GM21515 (cell line): ENCODE measurements around the gene UGT1A5.
"Not testable (repeated sequence)": the region's sequence is repeated elsewhere in the genome, so short reads cannot be mapped to it uniquely, and the experiment has no call there.

Source experiments
- ATAC-seq: cut with Tn5 transposase; IDR thresholded peaks from one replicate; pipeline ENCODE4 v1.9.1; 2021; ENCODE audit not compliant: unreplicated experiment

Gene UGT1A5

DNA sequence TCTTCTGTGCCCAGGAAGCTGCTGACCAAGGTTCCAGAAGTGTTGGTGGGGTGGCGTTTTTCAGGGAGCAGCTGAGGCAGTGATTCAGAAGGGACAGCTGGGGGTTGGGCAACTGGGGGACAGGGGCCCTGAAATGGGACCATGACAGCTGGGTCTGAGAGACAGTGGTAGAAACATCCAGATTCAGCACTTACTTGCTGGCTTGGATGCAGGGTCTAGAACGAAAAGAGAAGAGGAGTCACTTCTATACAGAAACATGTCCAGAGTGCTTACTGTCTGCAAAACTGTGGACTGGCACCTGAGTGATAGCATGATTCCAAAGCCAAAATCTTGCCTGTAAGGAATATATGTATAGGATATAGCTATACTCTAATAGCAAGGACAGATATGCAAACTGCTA lies 33.1 kb downstream of the UGT1A5 start:
- ATAC-seq = not testable (repeated sequence)

DNA sequence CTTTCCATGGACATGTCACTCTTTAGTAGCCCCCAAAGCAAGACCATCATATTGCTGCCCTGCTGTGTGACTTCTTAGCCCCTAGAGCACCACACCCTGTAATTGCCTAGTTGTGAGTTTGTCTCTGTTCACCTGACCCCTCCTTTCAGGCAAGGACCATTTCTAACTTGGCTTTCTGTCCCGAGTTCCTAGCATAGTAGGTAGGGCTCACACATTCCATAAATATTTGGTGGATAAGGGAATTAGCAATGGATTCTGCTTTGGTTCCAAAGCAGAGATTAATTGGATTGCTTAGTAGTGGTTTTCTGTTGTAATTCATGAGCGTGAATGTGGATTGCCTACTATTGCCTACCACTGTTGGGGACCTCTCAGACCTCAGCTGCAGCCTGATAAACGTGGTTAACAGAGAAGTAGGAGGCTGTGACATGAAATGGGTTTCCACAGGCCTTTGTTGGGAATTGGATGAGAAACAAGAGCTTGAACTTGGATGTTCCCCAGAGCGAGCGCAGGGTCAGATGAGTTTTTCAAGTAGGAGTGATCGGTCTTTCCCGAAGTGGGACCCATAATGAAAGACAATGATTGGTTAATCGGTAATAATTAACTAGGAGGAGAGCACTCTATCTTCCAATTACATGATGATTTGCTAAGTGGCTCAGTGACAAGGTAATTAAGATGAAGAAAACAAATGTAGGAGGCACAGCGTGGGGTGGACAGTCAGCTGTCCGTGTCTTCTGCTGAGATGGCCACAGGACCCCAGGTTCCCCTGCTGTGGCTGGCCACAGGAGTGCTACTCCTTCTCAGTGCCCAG lies 34.0 kb downstream of the UGT1A5 start:
- ATAC-seq = no peak

DNA sequence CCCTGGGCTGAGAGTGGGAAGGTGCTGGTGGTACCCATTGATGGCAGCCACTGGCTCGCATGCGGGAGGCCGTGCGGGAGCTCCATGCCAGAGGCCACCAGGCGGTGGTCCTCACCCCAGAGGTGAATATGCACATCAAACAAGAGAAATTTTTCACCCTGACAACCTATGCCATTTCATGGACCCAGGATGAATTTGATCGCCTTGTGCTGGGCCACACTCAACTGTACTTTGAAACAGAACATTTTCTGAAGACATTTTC lies 34.5 kb downstream of the UGT1A5 start:
- no peak for ATAC-seq

DNA sequence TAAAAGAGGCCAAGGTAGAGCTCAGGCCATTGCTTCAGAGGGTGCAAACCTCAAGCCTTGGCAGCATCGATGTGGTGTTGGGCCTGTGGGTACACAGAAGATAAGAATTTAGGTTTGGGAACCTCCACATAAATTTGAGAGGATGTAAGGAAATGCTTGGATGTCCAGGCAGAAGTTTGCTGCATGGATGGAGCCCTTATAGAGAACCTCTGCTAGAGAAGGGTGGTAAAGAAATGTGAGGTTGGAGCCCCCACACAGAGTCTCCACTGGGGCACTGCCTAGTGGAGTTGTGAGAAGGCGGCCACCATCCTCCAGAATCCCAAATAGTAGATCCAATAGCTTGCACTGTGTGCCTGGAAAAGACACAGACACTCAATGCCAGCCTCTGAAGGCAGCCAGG lies 38.0 kb downstream of the UGT1A5 start:
- ATAC-seq = not testable (repeated sequence)

DNA sequence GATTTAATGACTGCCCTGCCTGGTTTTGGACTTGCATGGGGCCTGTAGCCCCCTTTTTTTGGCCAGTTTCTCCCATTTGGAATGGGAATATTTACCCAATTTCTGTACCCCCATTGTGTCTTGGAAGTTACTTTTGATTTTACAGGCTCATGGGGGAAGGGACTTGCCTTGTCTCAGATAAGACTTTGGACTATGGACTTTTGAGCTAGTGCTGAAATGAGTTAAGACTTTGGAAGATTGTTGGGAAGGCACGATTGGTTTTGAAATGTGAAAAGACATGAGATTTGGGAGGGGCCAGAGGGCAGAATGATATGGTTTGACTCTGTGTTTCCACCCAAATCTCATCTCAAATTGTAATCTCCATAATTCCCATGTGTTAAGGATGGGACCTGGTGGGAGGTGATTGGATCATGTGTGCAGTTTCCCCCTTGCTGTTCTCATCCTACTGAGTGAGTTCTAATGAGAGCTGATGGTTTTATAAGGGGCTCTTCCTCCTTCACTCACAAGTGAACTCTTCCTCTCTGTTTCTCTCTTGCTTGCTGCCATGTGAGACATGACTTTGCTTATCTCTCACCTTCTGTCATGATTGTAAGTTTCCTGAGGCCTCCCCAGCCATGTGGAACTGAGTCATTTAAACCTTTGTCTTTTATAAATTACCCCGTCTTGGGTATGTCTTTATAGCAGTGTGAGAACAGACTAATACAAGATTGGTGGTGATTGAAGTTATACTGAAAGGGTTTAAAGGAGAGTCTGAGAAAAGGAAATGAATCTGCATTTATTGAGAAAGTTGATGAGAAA lies 38.7 kb downstream of the UGT1A5 start:
- ATAC-seq = not testable (repeated sequence)

DNA sequence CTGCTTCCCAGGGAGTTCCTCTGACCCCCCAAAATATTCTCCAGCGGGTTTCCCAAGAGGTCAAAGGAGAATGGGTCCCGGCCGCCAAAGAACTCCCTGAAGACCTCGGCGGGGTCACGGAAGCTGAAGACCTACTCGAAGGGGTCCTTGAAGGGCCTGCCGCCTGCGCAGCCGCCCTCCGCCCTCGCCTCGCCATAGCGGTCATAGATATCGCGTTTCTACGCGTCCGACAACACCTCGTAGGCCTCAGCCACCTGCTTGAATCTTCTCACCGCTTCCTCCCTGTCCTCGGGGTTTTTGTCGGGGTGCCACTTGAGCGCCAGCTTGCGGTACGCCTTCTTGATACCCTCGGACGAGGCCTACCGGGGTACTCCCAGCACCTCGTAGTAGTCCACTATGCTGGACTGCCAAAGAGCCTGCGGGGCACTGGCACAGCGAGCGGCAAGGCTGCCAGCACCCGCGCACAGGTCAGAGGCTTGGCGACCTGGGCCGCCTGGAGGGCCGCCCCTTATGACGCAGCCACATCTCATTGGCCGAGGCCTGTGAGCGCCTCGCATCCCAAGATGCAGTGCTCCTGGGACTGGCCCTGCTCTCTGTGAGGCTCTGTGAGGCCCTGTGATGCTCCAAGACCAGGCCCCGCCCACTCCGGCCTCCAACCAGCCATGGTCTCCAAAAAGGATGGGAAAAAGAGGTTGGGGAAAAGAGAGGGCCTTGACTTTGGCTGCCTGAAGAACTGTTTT lies 42.3 kb downstream of the UGT1A5 start:
- no peak for ATAC-seq

DNA sequence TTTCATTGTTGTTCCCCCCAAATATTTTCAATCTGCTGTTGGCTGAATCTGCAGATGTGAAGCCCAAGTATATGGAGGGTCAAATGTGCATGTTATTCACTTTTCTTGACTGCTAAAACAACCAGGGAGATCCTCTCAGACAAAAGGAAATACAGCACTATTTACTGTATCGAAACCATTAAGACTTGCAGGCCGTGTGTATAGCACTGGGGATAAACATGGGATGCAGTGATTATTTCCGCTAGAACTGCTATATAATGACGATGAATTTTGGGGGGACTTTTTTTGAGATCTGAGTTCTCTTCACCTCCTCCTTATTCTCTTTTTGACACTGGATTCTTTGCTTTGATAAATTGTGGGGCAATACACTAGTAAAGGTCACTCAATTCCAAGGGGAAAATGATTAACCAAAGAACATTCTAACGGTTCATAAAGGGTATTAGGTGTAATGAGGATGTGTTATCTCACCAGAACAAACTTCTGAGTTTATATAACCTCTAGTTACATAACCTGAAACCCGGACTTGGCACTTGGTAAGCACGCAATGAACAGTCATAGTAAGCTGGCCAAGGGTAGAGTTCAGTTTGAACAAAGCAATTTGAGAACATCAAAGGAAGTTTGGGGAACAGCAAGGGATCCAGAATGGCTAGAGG lies 43.8 kb downstream of the UGT1A5 start:
- no peak for ATAC-seq

DNA sequence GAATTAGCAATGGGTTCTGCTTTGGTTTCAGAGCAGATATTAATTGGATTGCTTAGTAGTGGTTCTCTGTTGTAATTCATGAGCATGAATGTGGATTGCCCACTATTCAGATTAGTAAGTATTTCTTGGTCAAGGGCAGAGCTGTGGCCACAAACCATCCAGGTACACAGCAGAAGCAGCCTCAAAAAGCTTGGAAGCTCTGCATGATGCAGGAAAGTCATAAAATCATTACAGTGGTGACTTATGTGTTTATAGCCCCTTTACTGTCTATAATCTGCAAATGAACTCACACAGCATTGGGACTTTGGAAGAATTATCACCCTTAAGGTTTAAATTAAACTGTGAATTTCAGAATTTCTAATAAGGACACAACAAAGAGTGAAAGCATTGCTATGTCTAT lies 45.4 kb downstream of the UGT1A5 start:
- ATAC-seq = no peak

DNA sequence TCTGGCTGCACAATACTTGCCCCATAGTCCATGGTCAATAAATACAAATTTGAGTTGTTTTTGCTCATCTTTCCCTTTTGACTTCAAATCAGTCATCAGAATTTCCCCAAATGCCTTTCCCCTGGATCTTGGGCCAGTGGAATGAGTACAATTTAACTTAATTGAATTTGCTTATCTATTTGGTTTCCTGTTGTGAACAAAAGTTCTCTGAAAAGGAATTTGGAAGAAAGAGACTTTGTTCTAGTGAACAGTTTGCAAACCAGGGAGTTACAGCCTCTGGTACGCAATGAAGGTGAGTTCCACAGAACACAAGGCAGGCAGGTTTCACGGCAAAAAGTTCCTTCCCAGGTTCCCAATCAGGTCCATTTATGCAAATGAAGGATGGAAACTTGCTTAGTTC lies 46.1 kb downstream of the UGT1A5 start:
- no peak for ATAC-seq

DNA sequence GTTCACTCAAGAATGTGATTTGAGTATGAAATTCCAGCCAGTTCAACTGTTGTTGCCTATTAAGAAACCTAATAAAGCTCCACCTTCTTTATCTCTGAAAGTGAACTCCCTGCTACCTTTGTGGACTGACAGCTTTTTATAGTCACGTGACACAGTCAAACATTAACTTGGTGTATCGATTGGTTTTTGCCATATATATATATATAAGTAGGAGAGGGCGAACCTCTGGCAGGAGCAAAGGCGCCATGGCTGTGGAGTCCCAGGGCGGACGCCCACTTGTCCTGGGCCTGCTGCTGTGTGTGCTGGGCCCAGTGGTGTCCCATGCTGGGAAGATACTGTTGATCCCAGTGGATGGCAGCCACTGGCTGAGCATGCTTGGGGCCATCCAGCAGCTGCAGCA lies 47.3 kb downstream of the UGT1A5 start, which contains the start of gene UGT1A1:
UGT1A1 (plus strand) TSS at position 228 of the 400 bp plus-strand sequence; CDS start at position 246, 18 bp downstream.
- ATAC-seq = no peak

DNA sequence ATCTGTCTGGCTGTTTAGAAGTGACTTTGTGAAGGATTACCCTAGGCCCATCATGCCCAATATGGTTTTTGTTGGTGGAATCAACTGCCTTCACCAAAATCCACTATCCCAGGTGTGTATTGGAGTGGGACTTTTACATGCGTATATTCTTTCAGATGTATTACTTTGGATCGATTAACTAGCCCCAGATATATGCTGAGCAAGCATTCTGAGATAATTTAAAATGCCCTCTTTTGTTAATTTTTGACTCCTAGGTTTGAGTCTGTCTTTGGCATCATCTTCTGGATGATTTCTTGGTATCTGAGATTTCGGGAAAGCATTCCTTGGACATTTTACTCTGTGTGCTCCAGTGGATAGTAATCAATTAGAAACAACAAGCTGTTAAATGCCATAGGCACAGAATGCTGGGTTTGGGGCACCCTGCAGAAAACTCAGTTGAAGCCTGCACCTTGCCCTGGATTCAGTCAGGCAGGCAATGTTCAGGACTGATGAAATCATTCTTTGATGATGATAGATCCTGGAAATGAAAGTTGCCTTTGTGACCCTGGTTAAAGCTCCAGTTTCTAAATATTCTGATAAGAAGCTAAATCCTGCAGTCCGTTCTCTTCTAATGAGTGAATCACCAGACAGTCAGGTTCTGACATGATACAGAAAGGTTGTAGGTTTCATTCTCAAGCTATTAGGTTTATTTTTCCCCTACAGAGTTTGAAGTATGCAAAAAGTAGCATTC lies 48.5 kb downstream of the UGT1A5 start:
- ATAC-seq = no peak

DNA sequence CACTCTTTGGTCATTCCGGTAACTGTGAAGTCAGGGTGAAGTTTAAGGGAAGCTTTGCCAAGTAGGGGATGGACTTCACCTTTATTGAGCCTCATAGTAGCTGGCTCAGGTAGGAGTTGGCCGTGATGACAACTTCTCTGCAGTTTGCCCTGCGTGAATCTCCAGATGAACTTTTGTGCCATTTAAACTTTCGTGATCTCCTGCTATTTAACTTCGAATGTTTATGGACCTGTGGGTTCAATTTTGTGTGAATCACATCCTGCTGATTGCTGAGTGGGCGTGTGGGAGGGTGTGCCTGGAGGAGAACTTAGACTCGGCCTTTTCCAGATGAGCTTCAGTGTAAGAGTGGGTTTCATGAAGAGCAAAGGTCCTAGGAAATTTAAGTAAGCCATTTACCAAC lies 51.6 kb downstream of the UGT1A5 start:
- ATAC-seq = no peak

DNA sequence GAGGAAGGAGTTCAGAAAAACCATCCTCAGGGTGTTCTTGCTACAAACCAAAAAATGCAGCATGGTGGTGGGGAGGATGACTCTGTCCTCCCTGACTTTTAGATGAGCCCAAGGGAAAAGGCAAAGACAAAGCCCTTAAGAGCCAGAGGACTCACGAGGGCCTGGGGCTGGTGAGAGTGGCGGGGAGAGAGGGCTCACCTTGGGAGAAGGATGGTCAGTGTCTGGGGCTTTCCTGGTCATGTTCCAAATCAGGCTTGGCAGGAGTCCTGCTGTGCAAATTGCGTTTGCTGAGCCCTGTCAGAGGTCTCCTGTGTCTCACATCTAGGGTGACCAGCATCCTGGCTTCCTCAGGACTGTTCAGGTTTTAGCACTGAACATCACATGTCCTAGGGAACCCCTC lies 52.1 kb downstream of the UGT1A5 start:
- no peak for ATAC-seq

DNA sequence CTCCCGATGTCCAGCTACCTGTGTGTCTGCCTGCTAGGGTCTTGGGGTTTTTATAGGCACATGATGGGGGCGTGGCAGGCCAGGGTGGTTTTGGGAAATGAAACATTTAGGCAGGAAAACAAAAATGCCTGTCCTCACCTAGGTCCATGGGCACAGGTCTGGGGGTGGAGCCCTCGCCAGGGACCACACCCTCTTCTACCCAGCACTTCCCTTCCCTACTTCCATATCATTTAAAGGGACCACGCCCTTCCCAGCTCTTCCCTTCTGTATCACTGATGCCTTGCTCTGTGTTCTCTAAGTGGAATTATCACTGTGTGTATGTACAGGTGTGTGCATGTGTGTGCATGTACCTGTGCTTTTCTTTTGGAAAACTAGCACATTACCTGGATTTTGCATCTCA lies 53.7 kb downstream of the UGT1A5 start:
- no peak for ATAC-seq

DNA sequence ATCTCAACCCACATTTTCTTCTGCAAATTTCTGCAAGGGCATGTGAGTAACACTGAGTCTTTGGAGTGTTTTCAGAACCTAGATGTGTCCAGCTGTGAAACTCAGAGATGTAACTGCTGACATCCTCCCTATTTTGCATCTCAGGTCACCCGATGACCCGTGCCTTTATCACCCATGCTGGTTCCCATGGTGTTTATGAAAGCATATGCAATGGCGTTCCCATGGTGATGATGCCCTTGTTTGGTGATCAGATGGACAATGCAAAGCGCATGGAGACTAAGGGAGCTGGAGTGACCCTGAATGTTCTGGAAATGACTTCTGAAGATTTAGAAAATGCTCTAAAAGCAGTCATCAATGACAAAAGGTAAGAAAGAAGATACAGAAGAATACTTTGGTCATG lies 55.4 kb downstream of the UGT1A5 start:
- no peak for ATAC-seq

DNA sequence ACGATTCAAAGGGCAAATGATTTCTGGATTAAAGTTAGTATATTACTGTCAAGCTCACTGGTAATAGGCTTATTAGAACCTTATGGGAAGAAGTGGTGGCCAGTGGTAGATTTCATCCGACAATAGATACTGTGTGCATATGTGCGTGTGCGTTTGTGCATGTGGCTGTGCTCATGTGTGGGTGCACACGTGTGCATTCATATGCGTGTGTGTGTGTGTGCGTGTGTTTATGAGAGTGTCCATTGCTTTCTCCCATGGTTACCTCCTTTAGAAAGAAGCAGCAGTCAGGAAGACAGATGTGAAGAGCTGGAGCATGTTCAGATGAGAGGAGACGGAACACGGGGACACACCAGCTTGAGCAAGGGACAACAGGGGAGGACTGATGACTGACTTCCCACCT lies 56.6 kb downstream of the UGT1A5 start:
- ATAC-seq = no peak

DNA sequence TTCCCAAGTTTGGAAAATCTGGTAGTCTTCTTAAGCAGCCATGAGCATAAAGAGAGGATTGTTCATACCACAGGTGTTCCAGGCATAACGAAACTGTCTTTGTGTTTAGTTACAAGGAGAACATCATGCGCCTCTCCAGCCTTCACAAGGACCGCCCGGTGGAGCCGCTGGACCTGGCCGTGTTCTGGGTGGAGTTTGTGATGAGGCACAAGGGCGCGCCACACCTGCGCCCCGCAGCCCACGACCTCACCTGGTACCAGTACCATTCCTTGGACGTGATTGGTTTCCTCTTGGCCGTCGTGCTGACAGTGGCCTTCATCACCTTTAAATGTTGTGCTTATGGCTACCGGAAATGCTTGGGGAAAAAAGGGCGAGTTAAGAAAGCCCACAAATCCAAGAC lies 59.4 kb downstream of the UGT1A5 start:
- ATAC-seq = no peak

DNA sequence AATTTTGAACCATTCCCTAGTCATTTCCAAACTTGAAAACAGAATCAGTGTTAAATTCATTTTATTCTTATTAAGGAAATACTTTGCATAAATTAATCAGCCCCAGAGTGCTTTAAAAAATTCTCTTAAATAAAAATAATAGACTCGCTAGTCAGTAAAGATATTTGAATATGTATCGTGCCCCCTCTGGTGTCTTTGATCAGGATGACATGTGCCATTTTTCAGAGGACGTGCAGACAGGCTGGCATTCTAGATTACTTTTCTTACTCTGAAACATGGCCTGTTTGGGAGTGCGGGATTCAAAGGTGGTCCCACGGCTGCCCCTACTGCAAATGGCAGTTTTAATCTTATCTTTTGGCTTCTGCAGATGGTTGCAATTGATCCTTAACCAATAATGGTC lies 59.9 kb downstream of the UGT1A5 start:
- ATAC-seq = no peak

DNA sequence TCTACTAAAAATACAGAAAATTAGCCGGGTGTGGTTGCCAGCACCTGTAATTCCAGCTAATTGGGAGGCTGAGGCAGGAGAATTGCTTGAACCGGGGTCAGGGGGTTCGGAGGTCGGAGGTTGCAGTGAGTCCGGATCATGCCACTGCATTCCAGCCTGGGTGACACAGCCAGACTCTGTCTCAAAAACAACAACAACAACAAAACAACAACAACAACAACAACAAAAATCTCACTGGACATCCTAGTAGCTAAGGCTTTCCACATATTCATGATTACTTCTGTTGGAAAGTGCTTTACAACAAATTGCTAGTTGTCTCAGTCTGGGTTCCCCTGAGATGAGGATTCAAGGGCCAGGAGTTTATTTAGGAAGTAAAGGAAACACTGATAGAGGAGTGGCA lies 61.1 kb downstream of the UGT1A5 start:
- ATAC-seq = no peak

DNA sequence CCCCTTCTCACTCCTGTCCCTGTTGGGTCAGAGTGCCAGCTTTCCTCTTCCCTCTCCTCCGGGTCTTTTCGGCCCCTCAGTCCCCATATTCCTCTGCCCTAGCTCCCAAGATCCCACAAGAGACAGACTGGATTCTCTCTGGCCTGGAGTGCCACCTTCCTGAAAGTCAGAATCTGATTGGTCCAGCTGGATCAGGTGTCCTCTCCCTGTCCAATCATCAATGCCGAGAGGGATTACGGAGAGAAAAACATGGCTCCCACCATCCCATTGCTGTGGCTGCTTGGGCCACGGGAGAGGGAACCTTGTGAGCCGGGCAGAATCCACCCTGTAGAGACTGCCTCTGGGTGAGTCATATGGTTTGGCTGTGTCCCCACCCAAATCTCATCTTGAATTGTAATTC lies 62.7 kb downstream of the UGT1A5 start:
- no peak for ATAC-seq

DNA sequence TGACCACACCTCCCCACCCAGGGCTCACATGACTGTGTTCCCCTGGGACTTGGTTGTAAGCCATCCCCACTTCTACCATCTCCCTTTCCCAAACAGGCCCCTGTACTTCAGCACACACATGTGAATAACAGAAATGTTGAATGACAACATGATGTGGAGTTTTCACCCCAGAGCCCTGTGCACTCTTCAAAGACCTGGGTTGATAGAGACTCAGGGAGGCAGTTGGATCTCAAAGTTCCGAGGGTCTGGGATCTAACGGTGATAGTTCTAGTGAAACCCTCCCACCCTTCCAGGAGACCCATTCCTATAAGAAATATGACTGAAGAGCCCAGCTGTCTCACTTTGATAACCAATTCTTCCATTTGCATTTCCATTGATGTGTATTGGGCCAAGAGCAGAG lies 65.3 kb downstream of the UGT1A5 start, which contains the start of gene MROH2A:
MROH2A (plus strand) TSS at position 301 of the 400 bp plus-strand sequence. CDS start 1,029 bp downstream, outside the sequence.
- ATAC-seq = no peak
